GM12892 (cell line): Measurements from ENCODE around the gene NAPEPLD.

Experiments
- POLR2A ChIP-seq: IDR thresholded peaks from 2 replicates; pipeline ENCODE4 v1.6.1; 2011; ENCODE audit warnings: low read depth, low read length, control low read depth
- POLR2AphosphoS5 ChIP-seq: IDR thresholded peaks from 2 replicates; pipeline ENCODE4 v1.6.1; 2011; ENCODE audit warnings: low read depth, low read length, control low read depth
- TAF1 ChIP-seq: IDR thresholded peaks from 2 replicates; pipeline ENCODE4 v1.6.1; 2011; ENCODE audit warnings: low read depth, mild to moderate bottlenecking, control low read depth, low read length, borderline replicate concordance

DNA sequence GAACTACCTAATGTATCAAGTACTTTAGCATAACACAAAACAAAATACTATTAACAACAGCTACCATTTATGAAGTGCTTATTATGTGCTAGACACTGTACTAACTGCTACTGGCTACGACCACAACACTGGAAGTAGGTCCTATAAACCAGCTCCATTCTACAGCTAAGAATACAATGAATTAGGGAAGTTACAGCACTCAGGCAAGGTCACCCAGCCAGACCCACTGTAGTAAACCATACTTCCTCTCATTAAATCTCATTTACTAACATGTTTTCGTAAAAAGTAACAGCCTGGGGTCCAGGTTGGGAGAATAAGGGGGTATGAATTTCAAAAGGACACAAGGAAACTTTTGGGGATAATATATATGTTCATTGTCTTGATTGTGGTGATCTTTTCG is 25.4 kb downstream of the NAPEPLD start:
- TF ChIP-seq POLR2A (no peak), POLR2AphosphoS5 (no peak), TAF1 (no peak)
